Spleen (tissue), 7 donors: Measurements from ENCODE around the gene JTB.

Experiments used
- POLR2A ChIP-seq, 3 donors: fragments of 450-650 bp; IDR thresholded peaks; one replicate each; pipeline ENCODE4 v1.5.1; 2017; ENCODE audit warnings: antibody characterized with exemption in 3 of 3, mild to moderate bottlenecking in 1 of 3
- POLR2AphosphoS5 ChIP-seq, 3 donors: sonication (generic); formaldehyde crosslinking; IDR thresholded peaks; one replicate each; pipeline ENCODE4 v1.5.1; 2017; ENCODE audit warnings: antibody characterized with exemption in 3 of 3
- TF ChIP-seq, protein P1 (sequence below), 11 experiments: fragments of 200-600 bp in 7 of 11; fragments of 450-650 bp in 4 of 11; sonication (generic) in 4 of 11; IDR thresholded peaks in 8 of 11; conservative IDR thresholded peaks in 3 of 11; 1 replicate in 7 of 11; 2 replicates in 4 of 11; pipeline versions ENCODE4 v1.4.0 to v1.8.0; 2016 to 2021; ENCODE audit warnings: antibody characterized with exemption in 11 of 11, inconsistent platforms in 4 of 11, mild to moderate bottlenecking in 1 of 11
- donor health status: DM: no; HTN: no; CAD: no; lungs with moderate emphysema.
- donor health status: DM: no; HTN: no; CAD: no.
- donor health status: DM: no; HTN: no; CAD: no.

DNA sequence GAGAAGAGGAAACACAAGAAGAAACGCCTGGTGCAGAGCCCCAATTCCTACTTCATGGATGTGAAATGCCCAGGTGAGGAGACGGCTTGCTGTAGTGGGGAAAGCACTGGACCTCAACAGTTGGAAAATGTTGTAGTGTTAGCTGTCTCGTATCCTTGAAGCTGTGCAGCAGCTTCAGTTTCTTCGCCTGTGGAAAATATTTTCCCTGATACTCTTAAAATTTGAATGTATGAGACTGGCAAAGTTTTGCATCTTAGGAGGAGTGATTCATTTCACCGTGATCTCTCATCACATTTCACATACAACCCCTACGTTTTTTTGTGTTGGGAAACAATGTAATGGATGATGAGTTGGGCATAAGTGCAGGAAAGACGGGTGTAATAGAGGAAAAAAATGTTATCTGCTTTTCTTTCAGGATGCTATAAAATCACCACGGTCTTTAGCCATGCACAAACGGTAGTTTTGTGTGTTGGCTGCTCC lies 13.7 kb upstream of the JTB start:
- TF ChIP-seq, protein P1, sequence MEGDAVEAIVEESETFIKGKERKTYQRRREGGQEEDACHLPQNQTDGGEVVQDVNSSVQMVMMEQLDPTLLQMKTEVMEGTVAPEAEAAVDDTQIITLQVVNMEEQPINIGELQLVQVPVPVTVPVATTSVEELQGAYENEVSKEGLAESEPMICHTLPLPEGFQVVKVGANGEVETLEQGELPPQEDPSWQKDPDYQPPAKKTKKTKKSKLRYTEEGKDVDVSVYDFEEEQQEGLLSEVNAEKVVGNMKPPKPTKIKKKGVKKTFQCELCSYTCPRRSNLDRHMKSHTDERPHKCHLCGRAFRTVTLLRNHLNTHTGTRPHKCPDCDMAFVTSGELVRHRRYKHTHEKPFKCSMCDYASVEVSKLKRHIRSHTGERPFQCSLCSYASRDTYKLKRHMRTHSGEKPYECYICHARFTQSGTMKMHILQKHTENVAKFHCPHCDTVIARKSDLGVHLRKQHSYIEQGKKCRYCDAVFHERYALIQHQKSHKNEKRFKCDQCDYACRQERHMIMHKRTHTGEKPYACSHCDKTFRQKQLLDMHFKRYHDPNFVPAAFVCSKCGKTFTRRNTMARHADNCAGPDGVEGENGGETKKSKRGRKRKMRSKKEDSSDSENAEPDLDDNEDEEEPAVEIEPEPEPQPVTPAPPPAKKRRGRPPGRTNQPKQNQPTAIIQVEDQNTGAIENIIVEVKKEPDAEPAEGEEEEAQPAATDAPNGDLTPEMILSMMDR (IDR thresholded peaks at IDR 0.05 in 8 of 11, conservative IDR thresholded peaks at IDR 0.05 in 3 of 11) = no peak
- no peak for TF ChIP-seq POLR2A (IDR thresholded peaks at IDR 0.05)
- TF ChIP-seq POLR2AphosphoS5 (IDR thresholded peaks at IDR 0.05) = no peak
